ENCODE measurements around the gene PRIMPOL.

The PRIMPOL gene

GRCh38 chr4:184672741-184673140 is 23.2 kb downstream of the PRIMPOL start:
- H3K27ac ChIP-seq (ENCODE audit: low read length): no peak overlapping the region
- no peaks in the 10 kb centered on the region for H3K27me3 ChIP-seq (ENCODE audit: insufficient read depth, low read length, poor library complexity)
- H3K4me1 ChIP-seq (ENCODE audit: insufficient read depth, low read length): peaks cover 7% of the 10 kb centered on the region; the same call in 1 of the 2 replicates
- TF ChIP-seq CTCF (IDR thresholded peaks at IDR 0.05; ENCODE audit: borderline replicate concordance, extremely low read depth, low read length, poor library complexity, severe bottlenecking) (no peak), EZH2 (IDR thresholded peaks at IDR 0.05; ENCODE audit: borderline replicate concordance, low read depth, low read length, severe bottlenecking) (no peak)
- no peak overlapping the region for H3K4me2 ChIP-seq (ENCODE audit: insufficient read depth, low read length)
- no peaks in the 10 kb centered on the region for H3K79me2 ChIP-seq (ENCODE audit: insufficient read depth, low read length)
- no peak for DNase-seq
- no peak overlapping the region for H2AFZ ChIP-seq (ENCODE audit: low read depth, low read length)
- no peaks in the 10 kb centered on the region for H3K9me3 ChIP-seq (ENCODE audit: insufficient read depth, low read length, severe bottlenecking)
- no peak for ATAC-seq (ENCODE audit: insufficient read depth, low read depth)
- no peak overlapping the region for H3K9ac ChIP-seq (ENCODE audit: low read depth, low read length)
- H3K36me3 ChIP-seq (ENCODE audit: insufficient read depth, low read length): peaks cover 56% of the 10 kb centered on the region
- H4K20me1 ChIP-seq (ENCODE audit: insufficient read depth, low read length): no peaks in the 10 kb centered on the region
- H3K4me3 ChIP-seq (ENCODE audit: low read depth in 1 of 2, low read length in 2 of 2): no peak overlapping the region

DNA sequence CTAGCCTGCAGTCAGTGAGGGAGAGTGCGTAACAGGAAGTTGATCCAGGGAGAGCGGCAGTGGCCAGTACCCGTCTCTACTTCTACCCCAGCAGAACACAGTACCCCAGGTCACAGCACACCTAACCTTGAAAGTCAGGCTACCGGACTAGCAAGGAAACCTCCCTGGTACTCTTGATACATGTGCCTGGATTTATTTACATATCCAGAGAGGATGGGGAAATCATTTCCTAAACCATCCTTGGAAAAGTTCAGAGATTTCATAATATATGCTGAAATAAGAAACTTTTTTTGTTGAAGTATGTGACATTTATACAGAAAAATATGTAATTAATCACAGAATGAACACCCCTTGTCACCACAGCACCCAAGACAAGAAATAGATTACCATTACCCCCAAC is 24.5 kb downstream of the PRIMPOL start:
- no peak overlapping the region for H2AFZ ChIP-seq (ENCODE audit: low read depth, low read length)
- no peaks in the 10 kb centered on the region for H4K20me1 ChIP-seq (ENCODE audit: insufficient read depth, low read length)
- DNase-seq: no peak
- H3K27me3 ChIP-seq (ENCODE audit: insufficient read depth, low read length, poor library complexity): no peaks in the 10 kb centered on the region
- H3K79me2 ChIP-seq (ENCODE audit: insufficient read depth, low read length): no peaks in the 10 kb centered on the region
- H3K27ac ChIP-seq (ENCODE audit: low read length): no peak overlapping the region
- peaks cover 44% of the 10 kb centered on the region for H3K36me3 ChIP-seq (ENCODE audit: insufficient read depth, low read length)
- H3K9ac ChIP-seq (ENCODE audit: low read depth, low read length): no peak overlapping the region
- no peak for ATAC-seq (ENCODE audit: insufficient read depth, low read depth)
- H3K9me3 ChIP-seq (ENCODE audit: insufficient read depth, low read length, severe bottlenecking): no peaks in the 10 kb centered on the region
- no peak overlapping the region for H3K4me2 ChIP-seq (ENCODE audit: insufficient read depth, low read length)
- no peak overlapping the region for H3K4me3 ChIP-seq (ENCODE audit: low read depth in 1 of 2, low read length in 2 of 2)
- no peaks in the 10 kb centered on the region for H3K4me1 ChIP-seq (ENCODE audit: insufficient read depth, low read length)
- TF ChIP-seq EZH2 (IDR thresholded peaks at IDR 0.05; ENCODE audit: borderline replicate concordance, low read depth, low read length, severe bottlenecking) (no peak), CTCF (IDR thresholded peaks at IDR 0.05; ENCODE audit: borderline replicate concordance, extremely low read depth, low read length, poor library complexity, severe bottlenecking) (no peak)

- H3K79me2 ChIP-seq (ENCODE audit: insufficient read depth, low read length): no peaks in the 10 kb centered on the region
- TF ChIP-seq EZH2 (IDR thresholded peaks at IDR 0.05; ENCODE audit: borderline replicate concordance, low read depth, low read length, severe bottlenecking) (no peak), CTCF (IDR thresholded peaks at IDR 0.05; ENCODE audit: borderline replicate concordance, extremely low read depth, low read length, poor library complexity, severe bottlenecking) (no peak)
- H3K4me3 ChIP-seq (ENCODE audit: low read depth in 1 of 2, low read length in 2 of 2): no peak overlapping the region
- H3K27ac ChIP-seq (ENCODE audit: low read length): no peak overlapping the region
- H3K27me3 ChIP-seq (ENCODE audit: insufficient read depth, low read length, poor library complexity): no peaks in the 10 kb centered on the region
- no peak overlapping the region for H3K9ac ChIP-seq (ENCODE audit: low read depth, low read length)
- H3K36me3 ChIP-seq (ENCODE audit: insufficient read depth, low read length): peaks cover 39% of the 10 kb centered on the region
- no peaks in the 10 kb centered on the region for H3K9me3 ChIP-seq (ENCODE audit: insufficient read depth, low read length, severe bottlenecking)
- no peak overlapping the region for H3K4me2 ChIP-seq (ENCODE audit: insufficient read depth, low read length)
- H4K20me1 ChIP-seq (ENCODE audit: insufficient read depth, low read length): no peaks in the 10 kb centered on the region
- ATAC-seq (ENCODE audit: insufficient read depth, low read depth) (no peak), DNase-seq (no peak)
- H2AFZ ChIP-seq (ENCODE audit: low read depth, low read length): no peak overlapping the region
- H3K4me1 ChIP-seq (ENCODE audit: insufficient read depth, low read length): no peaks in the 10 kb centered on the region
These were observed 25.5 kb downstream of the PRIMPOL start for GRCh38 chr4:184675018-184675417.
